Peyer's patch (tissue), 4 donors: ENCODE data around the gene IMPG1. TPM values are rescaled to one million over a fixed set of nuclear protein-coding genes. Genes with fewer than 3 reads are reported as not detected.

ENCODE experiments used
- DNase-seq, 3 donors: peaks; one replicate each; pipeline ENCODE4 v3.0.0-alpha.2; 2017 to 2019
- H3K27ac ChIP-seq, 4 donors: fragments of 200-600 bp; sonication (generic); one replicate each; pipeline ENCODE4 v1.5.1; 2016 to 2019
- H3K27me3 ChIP-seq, 2 donors: fragments of 200-600 bp; sonication (generic); one replicate each; pipeline ENCODE4 v1.5.1; 2019
- H3K36me3 ChIP-seq, 3 donors: fragments of 200-600 bp; sonication (generic); one replicate each; pipeline ENCODE4 v1.5.1; 2016 to 2019
- H3K4me1 ChIP-seq, 4 donors: fragments of 200-600 bp; sonication (generic); one replicate each; pipeline ENCODE4 v1.5.1; 2016 to 2019
- H3K4me3 ChIP-seq, 4 donors: fragments of 200-600 bp; sonication (generic); 1 replicate in 3 of 4; 2 replicates in 1 of 4; pipeline ENCODE4 v1.5.1; 2016 to 2019; ENCODE audit warnings: mild to moderate bottlenecking in 1 of 4
- H3K9me3 ChIP-seq, 4 donors: fragments of 200-600 bp; sonication (generic); one replicate each; pipeline ENCODE4 v1.5.1; 2016 to 2019; ENCODE audit warnings: mild to moderate bottlenecking in 1 of 4
- POLR2A ChIP-seq, 2 donors: fragments of 450-650 bp; IDR thresholded peaks; one replicate each; pipeline ENCODE4 v1.5.1; 2017; ENCODE audit warnings: antibody characterized with exemption in 2 of 2, mild to moderate bottlenecking in 2 of 2, moderate library complexity in 2 of 2
- total RNA-seq, 4 donors: library from RNA; depleted of rRNA; stranded (reverse); fragments of >200 nt; gene quantifications; one replicate each; pipeline ENCODE4 v1.1.0, GENCODE V29; 2016
- TF ChIP-seq, protein P1 (sequence below), 6 experiments: fragments of 450-650 bp in 4 of 6; fragments of 200-600 bp in 2 of 6; sonication (generic) in 1 of 6; IDR thresholded peaks; one replicate each; pipeline ENCODE4 v1.5.1; 2017 to 2019; ENCODE audit warnings: antibody characterized with exemption in 6 of 6, mild to moderate bottlenecking in 3 of 6, moderate library complexity in 1 of 6

Gene IMPG1
- total RNA-seq, 4 donors from 2014 or later: not detected

DNA sequence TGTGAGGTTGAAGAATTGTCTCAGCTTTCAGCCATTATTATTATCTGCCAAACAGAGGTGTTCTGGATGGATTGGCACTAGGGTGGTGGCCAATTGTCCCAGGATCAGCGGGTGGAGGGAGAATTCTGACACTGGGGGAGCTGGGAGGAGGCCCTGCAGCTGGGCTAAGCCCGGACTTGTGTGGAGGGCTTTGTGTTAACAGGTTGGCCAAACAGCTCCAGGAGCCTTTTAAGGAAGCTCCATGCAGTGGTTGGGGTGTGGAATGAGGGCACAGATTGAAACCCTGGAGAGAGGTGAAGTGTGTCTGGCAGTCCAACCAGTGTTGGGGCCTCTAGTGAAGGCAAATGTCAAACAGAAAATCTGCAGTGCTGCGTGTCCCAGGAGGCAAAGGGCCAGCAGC, 135.8 kb downstream of the IMPG1 start:
- Histone ChIP-seq H3K4me3 (no peak overlapping the region), H3K4me1 (peaks cover 0 to 11% (median 0%) of the 10 kb centered on the region in 4 donors), H3K27me3 (no peaks in the 10 kb centered on the region), H3K36me3 (no peaks in the 10 kb centered on the region), H3K27ac (no peak overlapping the region), H3K9me3 (no peaks in the 10 kb centered on the region)
- no peak for TF ChIP-seq POLR2A (IDR thresholded peaks at IDR 0.05)
- TF ChIP-seq, protein P1, sequence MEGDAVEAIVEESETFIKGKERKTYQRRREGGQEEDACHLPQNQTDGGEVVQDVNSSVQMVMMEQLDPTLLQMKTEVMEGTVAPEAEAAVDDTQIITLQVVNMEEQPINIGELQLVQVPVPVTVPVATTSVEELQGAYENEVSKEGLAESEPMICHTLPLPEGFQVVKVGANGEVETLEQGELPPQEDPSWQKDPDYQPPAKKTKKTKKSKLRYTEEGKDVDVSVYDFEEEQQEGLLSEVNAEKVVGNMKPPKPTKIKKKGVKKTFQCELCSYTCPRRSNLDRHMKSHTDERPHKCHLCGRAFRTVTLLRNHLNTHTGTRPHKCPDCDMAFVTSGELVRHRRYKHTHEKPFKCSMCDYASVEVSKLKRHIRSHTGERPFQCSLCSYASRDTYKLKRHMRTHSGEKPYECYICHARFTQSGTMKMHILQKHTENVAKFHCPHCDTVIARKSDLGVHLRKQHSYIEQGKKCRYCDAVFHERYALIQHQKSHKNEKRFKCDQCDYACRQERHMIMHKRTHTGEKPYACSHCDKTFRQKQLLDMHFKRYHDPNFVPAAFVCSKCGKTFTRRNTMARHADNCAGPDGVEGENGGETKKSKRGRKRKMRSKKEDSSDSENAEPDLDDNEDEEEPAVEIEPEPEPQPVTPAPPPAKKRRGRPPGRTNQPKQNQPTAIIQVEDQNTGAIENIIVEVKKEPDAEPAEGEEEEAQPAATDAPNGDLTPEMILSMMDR (IDR thresholded peaks at IDR 0.05): no peak
- no peak for DNase-seq

DNA sequence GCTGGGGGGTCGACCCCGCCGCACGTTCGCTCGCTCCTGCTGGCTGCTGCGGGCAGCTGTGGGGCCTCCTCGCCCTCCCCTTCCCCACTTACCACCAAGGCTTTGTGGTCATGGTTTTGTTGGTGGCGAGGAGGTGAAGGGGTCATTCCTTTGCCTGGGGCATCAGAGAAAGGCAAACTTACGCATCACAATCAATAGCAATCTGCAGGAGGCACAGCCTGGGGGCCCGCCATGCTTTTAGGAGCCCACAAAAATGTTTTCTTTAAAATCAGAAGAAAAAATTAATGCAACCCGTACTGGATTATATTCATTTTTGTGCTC, 137.0 kb downstream of the IMPG1 start:
- H3K4me3 ChIP-seq: peak overlapping the region in 3 of 4 donors; percentile 29 to 44 (median 44)
- no peaks in the 10 kb centered on the region for H3K27me3 ChIP-seq
- no peak for DNase-seq
- peaks cover 0 to 11% (median 0%) of the 10 kb centered on the region in 4 donors for H3K4me1 ChIP-seq
- H3K9me3 ChIP-seq: no peaks in the 10 kb centered on the region
- no peaks in the 10 kb centered on the region for H3K36me3 ChIP-seq
- TF ChIP-seq, protein P1 (IDR thresholded peaks at IDR 0.05): no peak
- TF ChIP-seq POLR2A (IDR thresholded peaks at IDR 0.05): no peak
- no peak overlapping the region for H3K27ac ChIP-seq

DNA sequence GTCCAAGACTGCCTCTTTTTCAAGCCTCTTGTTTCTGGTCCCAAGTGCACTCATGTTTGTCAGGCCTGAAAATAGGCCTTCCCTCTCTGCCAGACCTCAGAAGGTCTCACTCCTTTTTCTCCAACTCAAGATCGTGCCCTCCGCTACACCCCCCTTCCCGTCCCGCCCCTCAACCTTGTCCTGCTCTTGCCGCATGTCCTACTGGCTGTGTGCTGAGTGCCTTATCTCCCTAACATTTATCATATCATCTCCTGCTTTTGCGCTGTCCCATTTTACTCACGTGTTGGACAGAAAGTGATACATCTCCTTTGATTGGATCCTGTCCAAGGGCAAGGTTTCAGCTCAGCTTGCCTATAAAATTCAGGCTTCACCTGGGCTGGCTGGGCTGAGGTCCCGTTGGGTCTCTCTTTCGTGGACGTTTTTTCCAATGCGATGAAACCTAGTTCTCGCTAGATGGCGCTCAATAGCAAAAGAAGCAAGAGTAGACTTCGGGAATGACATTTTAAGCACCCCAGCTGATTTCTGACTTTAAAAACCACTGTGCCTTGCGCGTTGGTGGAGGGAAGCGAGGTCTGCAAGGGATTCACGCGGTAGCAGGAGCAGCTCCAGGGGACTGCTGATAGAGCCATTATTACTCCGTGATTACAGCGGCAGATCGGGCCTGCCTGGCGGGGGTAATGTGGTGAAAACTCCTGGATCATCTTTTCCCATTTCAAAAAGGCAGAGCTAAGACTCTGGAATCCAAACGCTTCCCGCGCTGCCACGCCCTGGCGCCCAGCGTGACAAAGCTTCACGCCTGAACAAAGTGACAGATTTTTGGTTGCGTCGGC, 137.6 kb downstream of the IMPG1 start:
- Histone ChIP-seq H3K27me3 (no peaks in the 10 kb centered on the region), H3K4me3 (peak overlapping the region in 3 of 4 donors; percentile 29 to 44 (median 44)), H3K4me1 (peaks cover 0 to 11% (median 0%) of the 10 kb centered on the region in 4 donors), H3K27ac (no peak overlapping the region), H3K36me3 (no peaks in the 10 kb centered on the region), H3K9me3 (no peaks in the 10 kb centered on the region)
- TF ChIP-seq, protein P1 (IDR thresholded peaks at IDR 0.05): peak in 4 of 6 experiments; percentile 50 to 64 (median 55)
- no peak for TF ChIP-seq POLR2A (IDR thresholded peaks at IDR 0.05)
- peak in 2 of 3 donors; percentile 50 to 62 for DNase-seq

DNA sequence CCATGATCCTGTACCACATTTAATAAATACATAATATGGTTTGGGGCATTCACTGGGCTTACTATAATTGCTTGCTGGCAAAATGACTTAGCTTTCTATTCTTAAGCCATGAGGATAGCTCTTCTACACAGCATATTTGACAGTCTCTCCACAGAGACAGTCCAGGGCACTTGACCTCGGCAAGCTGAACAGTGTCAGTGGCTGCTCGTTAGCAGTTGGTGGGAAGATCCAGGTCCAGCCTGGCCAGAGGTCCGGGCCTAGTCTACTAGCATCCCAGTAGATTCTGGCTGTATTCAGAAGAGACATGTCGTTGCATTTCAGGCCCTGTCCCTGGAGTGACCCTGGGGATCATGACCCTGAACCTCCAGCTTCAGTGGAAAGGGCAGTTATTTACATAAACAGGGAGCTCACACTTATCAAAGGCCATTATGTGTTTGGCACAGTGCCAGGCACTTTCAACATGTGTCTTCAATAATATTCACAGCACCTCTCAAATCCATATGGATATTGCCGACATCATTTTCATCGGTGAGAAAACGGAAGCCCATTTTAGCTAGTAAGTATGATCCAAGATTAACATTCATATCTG, 139.0 kb downstream of the IMPG1 start:
- Histone ChIP-seq H3K27me3 (no peaks in the 10 kb centered on the region), H3K4me1 (peaks cover 0 to 11% (median 0%) of the 10 kb centered on the region in 4 donors), H3K4me3 (no peak overlapping the region), H3K27ac (no peak overlapping the region), H3K9me3 (no peaks in the 10 kb centered on the region), H3K36me3 (no peaks in the 10 kb centered on the region)
- TF ChIP-seq, protein P1 (IDR thresholded peaks at IDR 0.05): no peak
- TF ChIP-seq POLR2A (IDR thresholded peaks at IDR 0.05): no peak
- no peak for DNase-seq

DNA sequence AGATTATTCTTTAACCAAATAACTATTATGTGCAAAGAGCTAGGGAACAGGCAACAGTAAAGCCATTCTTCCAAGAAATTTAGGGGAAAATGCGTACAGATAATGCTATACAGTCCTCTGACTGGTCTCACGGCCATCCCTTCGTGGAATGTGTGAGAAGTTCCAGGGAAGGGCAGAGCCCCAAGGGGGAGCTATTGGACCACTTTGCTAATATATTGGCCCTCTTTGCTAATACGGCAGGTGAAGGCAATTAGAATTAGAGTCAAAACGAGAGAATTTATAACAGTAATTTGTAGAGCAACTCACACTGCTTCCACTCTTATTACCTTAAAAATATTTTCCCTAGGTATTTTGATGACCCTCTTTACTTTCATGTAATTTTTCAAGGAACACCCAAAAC, 140.4 kb downstream of the IMPG1 start:
- Histone ChIP-seq H3K9me3 (no peaks in the 10 kb centered on the region), H3K27ac (no peak overlapping the region), H3K4me1 (peaks cover 0 to 11% (median 0%) of the 10 kb centered on the region in 4 donors), H3K36me3 (no peaks in the 10 kb centered on the region), H3K27me3 (no peaks in the 10 kb centered on the region), H3K4me3 (no peak overlapping the region)
- TF ChIP-seq, protein P1 (IDR thresholded peaks at IDR 0.05): peak in 3 of 6 experiments; percentile 11 to 25 (median 15)
- TF ChIP-seq POLR2A (IDR thresholded peaks at IDR 0.05): no peak
- DNase-seq: no peak
